Eye (tissue), 1 donor: ENCODE measurements around the gene JAG1.
A peak's percentile ranks its signal among the peaks of the same experiment; 100 is the strongest.

ENCODE experiments used
- DNase-seq: peaks from one replicate; pipeline ENCODE4 v3.0.0-alpha.2; 2015

JAG1 gene

GRCh38 chr20:10652185-10652584 is 21.6 kb downstream of the JAG1 start:
- no peak for DNase-seq

- DNase-seq = no peak
These were observed 22.4 kb downstream of the JAG1 start for GRCh38 chr20:10651227-10651990.

GRCh38 chr20:10649797-10650160 is 24.0 kb downstream of the JAG1 start:
- DNase-seq = no peak

GRCh38 chr20:10649080-10649796 is 24.6 kb downstream of the JAG1 start:
- no peak for DNase-seq

GRCh38 chr20:10648651-10649050 is 25.1 kb downstream of the JAG1 start:
- DNase-seq = no peak

GRCh38 chr20:10647909-10648308 is 25.9 kb downstream of the JAG1 start:
- no peak for DNase-seq

GRCh38 chr20:10647471-10647870 is 26.3 kb downstream of the JAG1 start:
- DNase-seq = no peak

- no peak for DNase-seq
These were observed 26.8 kb downstream of the JAG1 start for GRCh38 chr20:10646886-10647420.

- DNase-seq = no peak
These were observed 27.8 kb downstream of the JAG1 start for GRCh38 chr20:10646006-10646405.

GRCh38 chr20:10645205-10645570 is 28.6 kb downstream of the JAG1 start:
- DNase-seq = no peak

- no peak for DNase-seq
These were observed 29.2 kb downstream of the JAG1 start for GRCh38 chr20:10644458-10645204.

- DNase-seq = no peak
These were observed 30.3 kb downstream of the JAG1 start for GRCh38 chr20:10643560-10643873.

GRCh38 chr20:10642856-10643559 is 30.8 kb downstream of the JAG1 start:
- no peak for DNase-seq

GRCh38 chr20:10641893-10642292 is 31.9 kb downstream of the JAG1 start:
- no peak for DNase-seq

GRCh38 chr20:10641467-10641866 is 32.3 kb downstream of the JAG1 start:
- DNase-seq = no peak

GRCh38 chr20:10640897-10641296 is 32.9 kb downstream of the JAG1 start:
- DNase-seq = no peak

- DNase-seq = peak; percentile 82
These were observed 33.9 kb downstream of the JAG1 start for GRCh38 chr20:10639737-10640556.

- no peak for DNase-seq
These were observed 34.6 kb downstream of the JAG1 start for GRCh38 chr20:10639077-10639736.

- no peak for DNase-seq
These were observed 36.2 kb downstream of the JAG1 start for GRCh38 chr20:10637563-10637962.

GRCh38 chr20:10637031-10637559 is 36.7 kb downstream of the JAG1 start:
- no peak for DNase-seq

GRCh38 chr20:10636326-10636818 is 37.4 kb downstream of the JAG1 start:
- peak; percentile 77 for DNase-seq
